OCI-LY1 (cell line): ENCODE measurements around the gene ODF4.

ENCODE experiments used
- H2AFZ ChIP-seq: fragments of 200-600 bp; sonication (generic), shearing (Covaris generic); 2 replicates; pipeline ENCODE4 v1.6.0; 2014; ENCODE audit warnings: antibody characterized with exemption, mild to moderate bottlenecking, low read length
- H3F3A ChIP-seq: fragments of 200-600 bp; sonication (generic), shearing (Covaris generic); 2 replicates; pipeline ENCODE4 v1.6.0; 2014; ENCODE audit warnings: mild to moderate bottlenecking, antibody characterized with exemption, low read length, moderate library complexity; ENCODE audit not compliant: insufficient read depth
- H3K27ac ChIP-seq: fragments of 200-600 bp; sonication (generic); 2 replicates; pipeline ENCODE4 v1.5.1; 2014; ENCODE audit warnings: low read length, mixed run types, mild to moderate bottlenecking, low read depth; ENCODE audit not compliant: poor library complexity, severe bottlenecking
- H3K27me3 ChIP-seq: fragments of 200-600 bp; sonication (generic); 2 replicates; pipeline ENCODE4 v1.6.0; 2014; ENCODE audit warnings: antibody characterized with exemption, mild to moderate bottlenecking, low read length, moderate library complexity; ENCODE audit not compliant: insufficient read depth
- H3K36me3 ChIP-seq: fragments of 200-600 bp; sonication (generic); 2 replicates; pipeline ENCODE4 v1.6.1; 2014; ENCODE audit warnings: mild to moderate bottlenecking, antibody characterized with exemption, low read length, moderate library complexity, mixed read lengths; ENCODE audit not compliant: insufficient read depth
- H3K4me1 ChIP-seq: fragments of 200-600 bp; sonication (generic); 2 replicates; pipeline ENCODE4 v1.5.1; 2014; ENCODE audit warnings: mild to moderate bottlenecking, low read length, moderate library complexity; ENCODE audit not compliant: insufficient read depth, severe bottlenecking
- H3K4me2 ChIP-seq: fragments of 200-600 bp; sonication (generic), shearing (Covaris generic); 2 replicates; pipeline ENCODE4 v1.6.1; 2014; ENCODE audit warnings: low read length
- H3K4me3 ChIP-seq: fragments of 200-600 bp; sonication (generic); 2 replicates; pipeline ENCODE4 v1.5.1; 2014; ENCODE audit warnings: low read length, low read depth, mild to moderate bottlenecking, mixed read lengths; ENCODE audit not compliant: poor library complexity, severe bottlenecking
- H3K79me2 ChIP-seq: fragments of 200-600 bp; shearing (Covaris generic); 2 replicates; pipeline ENCODE4 v1.6.1; 2016; ENCODE audit warnings: mixed run types, low read length, mixed read lengths; ENCODE audit not compliant: insufficient read depth
- H3K9ac ChIP-seq: fragments of 200-600 bp; sonication (generic), shearing (Covaris generic); 2 replicates; pipeline ENCODE4 v1.6.1; 2014; ENCODE audit warnings: mild to moderate bottlenecking, low read length, mixed read lengths
- H3K9me2 ChIP-seq: fragments of 200-600 bp; sonication (generic), shearing (Covaris generic); 2 replicates; pipeline ENCODE4 v1.6.1; 2014; ENCODE audit warnings: low read depth, mild to moderate bottlenecking, low read length, mixed read lengths
- H3K9me3 ChIP-seq: fragments of 200-600 bp; shearing (Covaris generic); 2 replicates; pipeline ENCODE4 v1.6.1; 2014; ENCODE audit warnings: low read length, mixed read lengths
- H4K20me1 ChIP-seq: fragments of 200-600 bp; sonication (generic), shearing (Covaris generic); 2 replicates; pipeline ENCODE4 v1.6.0; 2016; ENCODE audit warnings: mild to moderate bottlenecking, low read length; ENCODE audit not compliant: insufficient read depth
- EZH2 ChIP-seq: fragments of 200-600 bp; sonication (generic), shearing (Covaris generic); IDR thresholded peaks from 2 replicates; pipeline ENCODE4 v1.8.0; 2017; ENCODE audit warnings: borderline replicate concordance, mixed run types, mild to moderate bottlenecking, antibody characterized with exemption, low read length, moderate library complexity, mixed read lengths
- TF ChIP-seq, protein P1 (sequence below): fragments of 200-600 bp; sonication (generic), shearing (Covaris generic); IDR thresholded peaks from 2 replicates; pipeline ENCODE4 v1.5.1; 2017; ENCODE audit warnings: mild to moderate bottlenecking, antibody characterized with exemption, low read length, moderate library complexity, mixed read lengths

ODF4 gene

GRCh38 chr17:8312251-8312650 lies 27.4 kb upstream of the ODF4 start:
- Histone ChIP-seq H3K4me1 (no peaks in the 10 kb centered on the region), H3K9ac (no peak overlapping the region), H3F3A (no peaks in the 10 kb centered on the region), H3K9me2 (no peaks in the 10 kb centered on the region), H3K27ac (no peak overlapping the region), H3K36me3 (no peaks in the 10 kb centered on the region), H2AFZ (no peak overlapping the region), H3K27me3 (peaks cover 14% of the 10 kb centered on the region; the same call in 1 of the 2 replicates), H3K4me3 (no peak overlapping the region), H3K9me3 (no peaks in the 10 kb centered on the region), H3K4me2 (no peak overlapping the region), H4K20me1 (no peaks in the 10 kb centered on the region), H3K79me2 (no peaks in the 10 kb centered on the region)
- TF ChIP-seq EZH2: no peak
- TF ChIP-seq, protein P1, sequence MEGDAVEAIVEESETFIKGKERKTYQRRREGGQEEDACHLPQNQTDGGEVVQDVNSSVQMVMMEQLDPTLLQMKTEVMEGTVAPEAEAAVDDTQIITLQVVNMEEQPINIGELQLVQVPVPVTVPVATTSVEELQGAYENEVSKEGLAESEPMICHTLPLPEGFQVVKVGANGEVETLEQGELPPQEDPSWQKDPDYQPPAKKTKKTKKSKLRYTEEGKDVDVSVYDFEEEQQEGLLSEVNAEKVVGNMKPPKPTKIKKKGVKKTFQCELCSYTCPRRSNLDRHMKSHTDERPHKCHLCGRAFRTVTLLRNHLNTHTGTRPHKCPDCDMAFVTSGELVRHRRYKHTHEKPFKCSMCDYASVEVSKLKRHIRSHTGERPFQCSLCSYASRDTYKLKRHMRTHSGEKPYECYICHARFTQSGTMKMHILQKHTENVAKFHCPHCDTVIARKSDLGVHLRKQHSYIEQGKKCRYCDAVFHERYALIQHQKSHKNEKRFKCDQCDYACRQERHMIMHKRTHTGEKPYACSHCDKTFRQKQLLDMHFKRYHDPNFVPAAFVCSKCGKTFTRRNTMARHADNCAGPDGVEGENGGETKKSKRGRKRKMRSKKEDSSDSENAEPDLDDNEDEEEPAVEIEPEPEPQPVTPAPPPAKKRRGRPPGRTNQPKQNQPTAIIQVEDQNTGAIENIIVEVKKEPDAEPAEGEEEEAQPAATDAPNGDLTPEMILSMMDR: no peak

DNA sequence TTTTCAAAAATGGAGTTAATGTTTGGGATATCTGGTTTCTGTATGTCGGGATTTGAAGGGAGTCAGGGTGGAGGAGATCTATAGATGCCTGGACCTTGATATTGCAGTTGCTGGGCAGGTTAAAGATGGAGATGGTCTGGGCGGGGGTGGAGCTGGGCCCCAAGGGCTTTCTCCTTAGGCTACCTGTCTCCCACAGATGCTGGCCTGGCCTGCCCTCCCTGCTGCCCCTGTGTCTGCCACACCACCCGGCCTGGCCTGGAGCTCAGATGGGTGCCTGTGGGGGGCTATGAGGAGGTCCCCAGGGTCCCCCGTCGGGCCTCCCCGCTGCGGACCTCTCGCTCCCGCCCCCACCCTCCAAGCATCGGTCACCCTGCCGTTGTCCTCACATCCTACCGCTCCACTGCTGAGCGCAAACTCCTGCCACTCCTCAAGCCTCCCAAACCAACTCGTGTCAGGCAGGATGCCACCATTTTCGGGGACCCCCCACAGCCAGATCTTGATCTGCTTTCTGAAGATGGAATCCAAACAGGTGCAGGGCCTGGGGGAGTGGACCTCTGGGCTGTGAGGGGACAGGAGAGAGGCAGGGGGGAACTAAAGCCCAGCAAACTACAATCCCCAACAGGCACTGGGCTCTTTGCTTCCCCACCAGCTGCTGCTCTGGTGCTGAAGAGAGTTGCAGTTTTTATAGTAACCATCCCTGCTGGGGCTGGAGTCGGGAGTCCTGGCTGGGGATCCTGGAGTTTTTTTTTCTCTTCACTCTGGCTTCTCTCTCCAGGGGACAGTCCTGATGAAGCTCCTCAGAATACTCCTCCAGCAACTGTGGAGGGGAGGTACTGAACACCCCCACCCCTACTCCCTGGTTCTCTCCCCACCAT lies 26.7 kb upstream of the ODF4 start:
- Histone ChIP-seq H3K9ac (no peak overlapping the region), H3K4me2 (no peak overlapping the region), H3K79me2 (no peaks in the 10 kb centered on the region), H3K4me1 (no peaks in the 10 kb centered on the region), H3K9me2 (no peaks in the 10 kb centered on the region), H3K4me3 (no peak overlapping the region), H3K36me3 (no peaks in the 10 kb centered on the region), H3K9me3 (no peaks in the 10 kb centered on the region), H3F3A (no peaks in the 10 kb centered on the region), H3K27ac (no peak overlapping the region), H4K20me1 (no peaks in the 10 kb centered on the region), H3K27me3 (peaks cover 14% of the 10 kb centered on the region; the same call in 1 of the 2 replicates), H2AFZ (no peak overlapping the region)
- TF ChIP-seq EZH2: no peak
- TF ChIP-seq, protein P1: no peak

DNA sequence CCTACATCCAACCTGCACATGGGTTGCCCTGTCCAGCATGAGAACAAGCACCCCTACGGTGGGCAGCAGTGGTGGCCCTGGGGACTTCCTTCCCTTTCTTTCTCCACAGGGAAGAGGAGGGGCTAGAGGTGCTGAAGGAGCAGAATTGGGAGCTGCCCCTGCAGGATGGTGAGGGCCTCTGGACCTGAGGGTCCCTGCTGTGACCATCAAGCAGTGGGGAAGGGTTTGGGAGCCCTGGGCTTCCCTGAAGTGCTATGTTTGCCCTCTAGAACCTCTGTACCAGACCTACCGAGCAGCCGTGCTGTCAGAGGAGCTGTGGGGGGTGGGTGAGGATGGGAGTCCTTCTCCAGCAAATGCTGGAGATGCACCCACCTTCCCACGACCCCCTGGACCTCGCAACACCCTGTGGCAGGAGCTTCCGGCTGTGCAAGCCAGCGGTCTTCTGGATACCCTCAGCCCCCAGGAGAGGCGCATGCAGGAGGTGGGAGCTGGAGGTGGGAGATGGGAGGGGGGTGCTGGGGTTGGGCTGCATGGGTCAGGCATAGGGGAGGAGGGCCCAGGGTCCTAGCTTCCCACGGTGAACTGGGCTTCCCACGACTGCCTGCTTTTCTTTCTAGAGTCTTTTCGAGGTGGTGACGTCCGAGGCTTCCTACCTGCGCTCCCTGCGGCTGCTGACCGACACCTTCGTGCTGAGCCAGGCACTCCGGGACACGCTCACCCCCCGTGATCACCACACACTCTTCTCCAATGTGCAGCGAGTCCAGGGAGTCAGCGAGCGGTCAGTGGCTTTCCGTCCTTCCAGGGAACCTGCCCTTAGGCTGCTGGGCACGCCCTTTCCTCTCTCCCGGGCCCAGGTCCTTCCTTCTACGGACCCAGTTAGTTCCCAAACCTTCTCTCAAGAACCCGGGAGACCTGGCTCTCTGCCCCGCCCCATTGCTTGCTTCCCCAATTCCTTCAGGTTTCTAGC lies 24.6 kb upstream of the ODF4 start:
- Histone ChIP-seq H3K36me3 (no peaks in the 10 kb centered on the region), H3K4me3 (no peak overlapping the region), H3K4me1 (no peaks in the 10 kb centered on the region), H3F3A (no peaks in the 10 kb centered on the region), H3K9ac (no peak overlapping the region), H3K27me3 (peaks cover 14% of the 10 kb centered on the region; the same call in 1 of the 2 replicates), H3K27ac (no peak overlapping the region), H3K4me2 (no peak overlapping the region), H3K9me3 (no peaks in the 10 kb centered on the region), H4K20me1 (no peaks in the 10 kb centered on the region), H3K79me2 (no peaks in the 10 kb centered on the region), H3K9me2 (no peaks in the 10 kb centered on the region), H2AFZ (no peak overlapping the region)
- TF ChIP-seq EZH2: no peak
- TF ChIP-seq, protein P1: no peak
